PC-9 (cell line): ENCODE measurements around the gene INTS11.
"Not testable (repeated sequence)": the region's sequence is repeated elsewhere in the genome, so short reads cannot be mapped to it uniquely, and the experiment has no call there.

Experiments used
- CTCF ChIP-seq: fragments of 200-600 bp; sonication (generic); conservative IDR thresholded peaks from 2 replicates; pipeline ENCODE4 v1.6.1; 2017; ENCODE audit warnings: mixed run types, antibody characterized with exemption, mild to moderate bottlenecking, moderate library complexity
- EZH2 ChIP-seq: fragments of 200-600 bp; sonication (generic); IDR thresholded peaks from 2 replicates; pipeline ENCODE4 v1.8.0; 2017; ENCODE audit warnings: antibody characterized with exemption, low read depth

GRCh38 chr1:1370094-1370493 is 45.6 kb upstream of the INTS11 start:
- TF ChIP-seq CTCF, EZH2: not testable (repeated sequence)
